Tibial nerve (tissue), 4 donors: ENCODE results near the gene RHEB. TPM values are rescaled to one million over a fixed set of nuclear protein-coding genes. Genes with fewer than 3 reads are reported as not detected.

Source experiments
- DNase-seq, 2 donors: peaks; one replicate each; pipeline ENCODE4 v3.0.0-alpha.2; 2019; ENCODE audit warnings: low spot score in 2 of 2
- H3K27ac ChIP-seq, 4 donors: fragments of 200-600 bp; sonication (generic) in 3 of 4; one replicate each; pipeline ENCODE4 v1.5.1; 2017 to 2019; ENCODE audit warnings: mild to moderate bottlenecking in 1 of 4
- H3K27me3 ChIP-seq, 2 donors: fragments of 200-600 bp; sonication (generic) in 1 of 2; one replicate each; pipeline versions ENCODE4 v1.5.1 to v1.6.0; 2017 to 2019
- H3K36me3 ChIP-seq, 3 donors: fragments of 200-600 bp; sonication (generic); one replicate each; pipeline ENCODE4 v1.5.1; 2018 to 2019
- H3K4me1 ChIP-seq, 4 donors: fragments of 200-600 bp; sonication (generic) in 3 of 4; one replicate each; pipeline ENCODE4 v1.5.1; 2017 to 2019
- H3K4me3 ChIP-seq, 4 donors: fragments of 200-600 bp; sonication (generic) in 3 of 4; one replicate each; pipeline ENCODE4 v1.5.1; 2017 to 2019; ENCODE audit warnings: mild to moderate bottlenecking in 1 of 4, moderate library complexity in 1 of 4
- H3K9me3 ChIP-seq, 4 donors: fragments of 200-600 bp; sonication (generic) in 3 of 4; one replicate each; pipeline ENCODE4 v1.5.1; 2017 to 2019
- EP300 ChIP-seq, 2 donors: sonication (generic); formaldehyde crosslinking; IDR thresholded peaks; one replicate each; pipeline ENCODE4 v1.6.1; 2017; ENCODE audit warnings: antibody characterized with exemption in 2 of 2, mild to moderate bottlenecking in 1 of 2
- POLR2A ChIP-seq, 2 donors: fragments of 450-650 bp; IDR thresholded peaks; one replicate each; pipeline ENCODE4 v1.6.1; 2017; ENCODE audit warnings: antibody characterized with exemption in 2 of 2, mild to moderate bottlenecking in 2 of 2, moderate library complexity in 2 of 2
- WGBS, 2 donors: methylation state at CpG; one replicate each; pipeline ENCODE4 v1.1.5; 2018; 5-methylcytosine and 5-hydroxymethylcytosine counted together
- total RNA-seq, 4 donors: library from RNA; depleted of rRNA; stranded (reverse); fragments of >200 nt; gene quantifications; one replicate each; pipeline ENCODE4 v1.1.0, GENCODE V29; 2016
- TF ChIP-seq, protein P1 (sequence below), 5 experiments: fragments of 200-600 bp in 3 of 5; fragments of 450-650 bp in 2 of 5; sonication (generic) in 3 of 5; IDR thresholded peaks; one replicate each; pipeline ENCODE4 v1.5.1; 2016 to 2019; ENCODE audit warnings: antibody characterized with exemption in 5 of 5, mild to moderate bottlenecking in 3 of 5, moderate library complexity in 2 of 5

The RHEB gene
- total RNA-seq, 4 donors from 2014 or later, result 95.4 to 128 (median 103) TPM

- Histone ChIP-seq H3K27me3 (no peaks in the 10 kb centered on the region), H3K36me3 (no peaks in the 10 kb centered on the region), H3K4me3 (no peak overlapping the region), H3K27ac (no peak overlapping the region), H3K9me3 (no peaks in the 10 kb centered on the region), H3K4me1 (peaks cover 0 to 10% (median 9%) of the 10 kb centered on the region in 4 donors)
- 90 to 95% methylated on average over 14 of the region's 15 CpGs for WGBS, 2 donors
- TF ChIP-seq, protein P1, sequence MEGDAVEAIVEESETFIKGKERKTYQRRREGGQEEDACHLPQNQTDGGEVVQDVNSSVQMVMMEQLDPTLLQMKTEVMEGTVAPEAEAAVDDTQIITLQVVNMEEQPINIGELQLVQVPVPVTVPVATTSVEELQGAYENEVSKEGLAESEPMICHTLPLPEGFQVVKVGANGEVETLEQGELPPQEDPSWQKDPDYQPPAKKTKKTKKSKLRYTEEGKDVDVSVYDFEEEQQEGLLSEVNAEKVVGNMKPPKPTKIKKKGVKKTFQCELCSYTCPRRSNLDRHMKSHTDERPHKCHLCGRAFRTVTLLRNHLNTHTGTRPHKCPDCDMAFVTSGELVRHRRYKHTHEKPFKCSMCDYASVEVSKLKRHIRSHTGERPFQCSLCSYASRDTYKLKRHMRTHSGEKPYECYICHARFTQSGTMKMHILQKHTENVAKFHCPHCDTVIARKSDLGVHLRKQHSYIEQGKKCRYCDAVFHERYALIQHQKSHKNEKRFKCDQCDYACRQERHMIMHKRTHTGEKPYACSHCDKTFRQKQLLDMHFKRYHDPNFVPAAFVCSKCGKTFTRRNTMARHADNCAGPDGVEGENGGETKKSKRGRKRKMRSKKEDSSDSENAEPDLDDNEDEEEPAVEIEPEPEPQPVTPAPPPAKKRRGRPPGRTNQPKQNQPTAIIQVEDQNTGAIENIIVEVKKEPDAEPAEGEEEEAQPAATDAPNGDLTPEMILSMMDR (IDR thresholded peaks at IDR 0.05), result no peak
- TF ChIP-seq POLR2A (IDR thresholded peaks at IDR 0.05), result no peak
- TF ChIP-seq EP300 (IDR thresholded peaks at IDR 0.05), result no peak
- DNase-seq, result no peak
Measured at GRCh38 chr7:151454932-151455530, 64.7 kb downstream of the RHEB start.

DNA sequence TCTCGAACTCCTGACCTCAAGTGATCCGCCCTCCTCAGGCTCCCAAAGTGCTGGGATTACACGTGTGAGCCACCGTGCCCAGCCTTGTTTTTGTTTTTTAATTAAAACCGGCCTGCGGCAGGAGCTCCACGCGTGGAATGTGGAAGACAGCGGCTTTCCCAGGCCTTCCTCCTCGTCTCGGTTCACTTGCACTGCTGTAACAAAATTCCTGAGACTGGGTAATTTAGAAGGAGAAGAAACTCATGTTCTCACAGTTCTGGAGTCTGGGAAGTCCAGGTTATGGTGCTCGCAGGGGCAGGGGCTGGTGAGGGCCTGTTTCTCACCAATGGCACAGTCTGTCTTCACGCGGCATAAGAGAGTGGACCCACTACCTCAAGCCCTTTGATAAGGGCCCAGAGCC lies 65.4 kb downstream of the RHEB start:
- 76 to 78% methylated on average over 14 of the region's 14 CpGs for WGBS, 2 donors

DNA sequence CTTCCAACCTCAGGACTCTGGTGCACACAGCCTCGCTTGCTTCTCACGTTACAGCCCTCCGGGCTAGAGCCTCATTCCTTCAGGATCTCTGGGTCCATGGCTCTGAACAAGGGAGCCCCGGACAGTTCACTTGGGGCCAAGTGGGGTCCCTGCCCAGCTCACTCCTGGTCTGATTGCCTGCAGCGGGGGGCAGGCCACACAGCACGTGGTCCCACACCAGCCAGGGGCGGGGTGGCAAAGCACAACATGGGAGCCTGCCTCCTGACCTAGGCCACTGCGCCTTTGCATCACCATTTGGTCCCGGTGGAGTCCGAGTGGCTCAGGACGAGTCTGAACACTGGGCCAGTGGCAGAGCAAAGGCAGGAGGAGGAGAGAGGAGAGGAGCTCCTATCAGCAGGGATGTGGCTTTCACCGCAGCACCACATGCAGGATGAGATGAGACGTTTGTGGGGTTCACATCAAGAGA lies 66.3 kb downstream of the RHEB start:
- H3K27ac ChIP-seq, result no peak overlapping the region
- no peak overlapping the region for H3K4me3 ChIP-seq
- DNase-seq, result no peak
- peaks cover 0 to 6% (median 0%) of the 10 kb centered on the region in 4 donors for H3K4me1 ChIP-seq
- H3K9me3 ChIP-seq, result no peaks in the 10 kb centered on the region
- TF ChIP-seq POLR2A (IDR thresholded peaks at IDR 0.05), result no peak
- TF ChIP-seq EP300 (IDR thresholded peaks at IDR 0.05), result no peak
- TF ChIP-seq, protein P1 (IDR thresholded peaks at IDR 0.05), result no peak
- H3K27me3 ChIP-seq, result no peaks in the 10 kb centered on the region
- WGBS, 2 donors, result 63 to 81% methylated on average over 7 to 9 of the region's 13 CpGs
- H3K36me3 ChIP-seq, result no peaks in the 10 kb centered on the region

More for the DNA sequence above, 65.4 kb downstream of the RHEB start:
- H3K36me3 ChIP-seq, result no peaks in the 10 kb centered on the region
- DNase-seq, result no peak
- H3K9me3 ChIP-seq, result no peaks in the 10 kb centered on the region
- H3K27me3 ChIP-seq, result no peaks in the 10 kb centered on the region
- H3K4me1 ChIP-seq, result peaks cover 0 to 4% (median 3%) of the 10 kb centered on the region in 4 donors
- TF ChIP-seq, protein P1 (IDR thresholded peaks at IDR 0.05), result no peak
- TF ChIP-seq POLR2A (IDR thresholded peaks at IDR 0.05) (no peak), EP300 (IDR thresholded peaks at IDR 0.05) (no peak)
- H3K4me3 ChIP-seq, result no peak overlapping the region
- no peak overlapping the region for H3K27ac ChIP-seq

DNA sequence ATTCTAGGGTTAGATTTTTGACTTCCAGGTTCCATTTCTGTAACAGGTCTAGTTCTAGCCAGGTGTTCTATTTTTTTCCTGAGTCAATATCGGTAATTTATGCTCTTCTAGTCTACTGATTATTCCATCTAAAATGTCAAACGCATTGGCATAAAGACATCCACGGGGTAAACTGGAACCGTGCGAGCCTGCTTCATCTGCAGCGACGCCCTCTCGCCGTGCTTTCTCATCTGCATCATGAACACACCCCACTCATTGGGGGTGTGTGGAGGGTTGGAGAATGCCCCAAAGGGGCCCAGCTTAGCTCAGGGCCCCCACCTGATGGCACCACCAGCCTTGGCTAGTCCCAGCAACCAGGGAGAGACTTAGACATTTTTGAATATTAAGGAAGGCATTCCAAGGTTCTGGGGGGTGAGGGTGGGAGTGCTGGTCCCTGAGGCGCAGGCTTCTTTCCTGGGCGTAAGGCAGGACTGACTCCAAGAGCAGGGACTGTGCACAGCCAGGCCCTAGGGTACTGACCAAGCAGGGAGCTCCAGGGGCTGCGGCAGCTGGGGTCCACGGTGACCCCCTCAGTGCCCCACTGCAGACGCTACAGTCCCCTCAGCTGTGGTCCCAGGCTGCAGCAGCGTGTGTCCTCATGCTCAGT lies 66.9 kb downstream of the RHEB start:
- Histone ChIP-seq H3K4me3 (no peak overlapping the region), H3K4me1 (peaks cover 0 to 11% (median 3%) of the 10 kb centered on the region in 4 donors), H3K36me3 (no peaks in the 10 kb centered on the region), H3K27me3 (no peaks in the 10 kb centered on the region), H3K27ac (no peak overlapping the region), H3K9me3 (no peaks in the 10 kb centered on the region)
- 78 to 84% methylated on average over 12 to 15 of the region's 15 CpGs for WGBS, 2 donors
- TF ChIP-seq EP300 (IDR thresholded peaks at IDR 0.05), result no peak
- TF ChIP-seq, protein P1 (IDR thresholded peaks at IDR 0.05), result no peak
- no peak for TF ChIP-seq POLR2A (IDR thresholded peaks at IDR 0.05)
- DNase-seq, result no peak
